ENCODE results near the gene OTX2.

DNA sequence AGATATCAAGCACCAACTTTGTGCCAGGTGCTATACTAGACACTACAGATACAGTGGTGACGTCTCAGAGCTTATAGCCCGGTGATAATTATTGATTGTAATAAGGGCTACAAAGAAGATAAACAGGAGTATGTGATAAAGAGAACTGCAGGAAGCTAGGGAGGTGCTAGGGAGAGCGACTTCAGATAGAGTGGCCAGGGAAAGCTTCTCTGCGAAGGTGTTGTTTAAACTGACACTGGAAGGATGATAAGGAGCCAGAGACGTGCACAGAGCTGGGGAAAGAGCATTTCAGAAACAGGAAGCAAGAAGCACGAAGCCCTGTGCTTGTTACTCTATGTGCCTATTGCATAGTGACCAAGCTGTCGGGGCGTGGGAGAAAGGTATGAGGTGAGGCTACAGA is 48.1 kb upstream of the OTX2 start:
- TF ChIP-seq, protein P1, sequence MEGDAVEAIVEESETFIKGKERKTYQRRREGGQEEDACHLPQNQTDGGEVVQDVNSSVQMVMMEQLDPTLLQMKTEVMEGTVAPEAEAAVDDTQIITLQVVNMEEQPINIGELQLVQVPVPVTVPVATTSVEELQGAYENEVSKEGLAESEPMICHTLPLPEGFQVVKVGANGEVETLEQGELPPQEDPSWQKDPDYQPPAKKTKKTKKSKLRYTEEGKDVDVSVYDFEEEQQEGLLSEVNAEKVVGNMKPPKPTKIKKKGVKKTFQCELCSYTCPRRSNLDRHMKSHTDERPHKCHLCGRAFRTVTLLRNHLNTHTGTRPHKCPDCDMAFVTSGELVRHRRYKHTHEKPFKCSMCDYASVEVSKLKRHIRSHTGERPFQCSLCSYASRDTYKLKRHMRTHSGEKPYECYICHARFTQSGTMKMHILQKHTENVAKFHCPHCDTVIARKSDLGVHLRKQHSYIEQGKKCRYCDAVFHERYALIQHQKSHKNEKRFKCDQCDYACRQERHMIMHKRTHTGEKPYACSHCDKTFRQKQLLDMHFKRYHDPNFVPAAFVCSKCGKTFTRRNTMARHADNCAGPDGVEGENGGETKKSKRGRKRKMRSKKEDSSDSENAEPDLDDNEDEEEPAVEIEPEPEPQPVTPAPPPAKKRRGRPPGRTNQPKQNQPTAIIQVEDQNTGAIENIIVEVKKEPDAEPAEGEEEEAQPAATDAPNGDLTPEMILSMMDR (conservative IDR thresholded peaks at IDR 0.05; ENCODE audit: low read length): no peak
- TF ChIP-seq EZH2phosphoT487 (IDR thresholded peaks at IDR 0.05; ENCODE audit: borderline replicate concordance): no peak

Data from Loucy (cell line).